ENCODE data around the gene TMEM145. TPM values are rescaled to one million over a fixed set of nuclear protein-coding genes. Genes with fewer than 3 reads are reported as not detected.
"Not testable (repeated sequence)": the region's sequence is repeated elsewhere in the genome, so short reads cannot be mapped to it uniquely, and the experiment has no call there.

Gene TMEM145
- not detected in 2 replicates for total RNA-seq

DNA sequence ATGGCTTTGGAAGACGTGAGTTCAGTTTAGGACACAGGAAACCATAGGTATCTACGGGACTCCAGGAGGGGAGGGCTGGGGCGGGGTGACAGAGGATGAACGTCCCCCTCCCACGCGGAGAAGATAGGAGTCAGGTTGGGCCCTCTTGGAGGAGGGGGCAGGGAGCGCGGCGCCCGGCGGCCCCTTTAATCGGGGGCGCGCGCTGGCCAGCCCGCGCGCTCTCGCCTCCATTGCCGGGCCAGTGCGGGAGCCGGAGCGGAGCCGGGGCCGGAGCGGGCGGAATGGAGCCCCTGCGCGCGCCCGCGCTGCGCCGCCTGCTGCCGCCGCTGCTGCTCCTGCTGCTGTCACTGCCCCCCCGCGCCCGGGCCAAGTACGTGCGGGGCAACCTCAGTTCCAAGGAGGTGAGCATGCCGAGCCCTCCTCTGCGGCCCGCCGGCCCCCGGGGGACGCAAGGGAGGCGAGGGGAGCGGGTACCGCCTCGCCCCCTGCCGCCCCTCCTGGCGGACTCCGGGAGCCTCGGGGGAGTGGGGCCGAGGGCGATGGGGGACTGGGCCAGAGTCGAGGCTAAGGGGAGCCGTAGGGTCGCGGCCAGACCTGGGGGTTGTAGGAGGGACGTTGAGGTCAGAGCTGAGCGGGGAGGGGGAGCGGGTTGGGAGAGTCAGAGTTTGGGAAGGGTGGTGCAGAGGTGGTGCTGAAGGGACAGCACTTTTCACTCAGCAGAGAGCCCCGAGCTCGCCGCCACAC is at the start of gene TMEM145:
Gene TMEM145, plus strand, starts transcription at position 214 of the 744 bp plus-strand sequence. Its CDS starts 68 bp downstream, at position 282.
- no peak for DNase-seq (ENCODE audit: low read depth, low spot score)

GRCh38 chr19:42266105-42266504 is 47.0 kb upstream of the TMEM145 start:
- not testable (repeated sequence) for DNase-seq (ENCODE audit: low read depth, low spot score)

DNA sequence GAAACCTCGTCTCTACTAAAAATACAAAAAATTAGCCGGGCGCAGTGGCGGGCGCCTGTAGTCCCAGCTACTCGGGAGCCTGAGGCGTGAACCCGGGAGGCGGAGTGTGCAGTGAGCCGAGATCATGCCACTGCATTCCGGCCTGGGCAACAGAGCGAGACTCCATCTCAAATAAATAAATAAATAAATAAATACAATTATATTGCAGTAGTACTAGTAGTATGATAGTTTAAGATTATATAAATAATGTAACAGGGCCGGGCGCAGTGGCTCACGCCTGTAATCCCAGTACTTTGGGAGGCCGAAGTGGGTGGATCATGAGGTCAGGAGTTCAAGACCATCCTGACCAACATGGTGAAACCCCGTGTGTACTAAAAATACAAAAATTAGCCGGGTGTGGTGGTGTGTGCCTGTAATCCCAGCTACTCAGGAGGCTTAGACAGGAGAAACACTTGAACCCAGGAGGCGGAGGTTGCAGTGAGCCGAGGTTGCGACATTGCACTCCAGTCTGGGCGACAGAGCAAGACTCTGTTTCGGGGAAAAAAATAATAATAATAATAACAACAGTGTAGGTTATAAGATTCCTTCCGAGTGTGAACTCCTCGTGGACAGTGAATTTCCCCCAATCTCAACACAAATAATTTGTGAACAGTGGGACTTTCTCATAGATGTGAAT is 46.0 kb upstream of the TMEM145 start:
- DNase-seq (ENCODE audit: low read depth, low spot score), result not testable (repeated sequence)

DNA sequence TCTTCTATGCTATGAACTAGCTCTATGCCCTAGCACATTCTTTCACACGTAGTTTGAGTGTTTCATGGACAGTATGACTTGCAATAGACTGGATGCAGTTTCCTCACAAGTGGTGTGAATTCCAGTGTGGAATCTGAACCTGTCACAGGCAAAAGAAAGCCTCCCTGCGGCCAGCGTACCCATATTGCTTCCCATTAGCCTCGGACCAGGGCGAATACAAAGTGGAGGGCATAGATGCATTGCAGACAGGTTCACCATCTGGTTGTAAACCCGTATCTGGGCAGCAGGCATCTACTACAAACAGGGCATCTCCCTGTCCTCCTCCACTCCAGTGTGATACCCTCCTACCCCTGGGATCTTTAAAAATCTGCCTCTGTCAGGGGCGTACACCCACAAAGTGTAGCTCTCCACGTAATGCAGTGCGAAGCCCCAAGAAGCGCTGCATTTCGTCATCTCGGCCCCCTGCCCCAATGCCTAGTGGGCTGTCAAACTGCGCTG is 45.4 kb upstream of the TMEM145 start:
- no peak for DNase-seq (ENCODE audit: low read depth, low spot score)

DNA sequence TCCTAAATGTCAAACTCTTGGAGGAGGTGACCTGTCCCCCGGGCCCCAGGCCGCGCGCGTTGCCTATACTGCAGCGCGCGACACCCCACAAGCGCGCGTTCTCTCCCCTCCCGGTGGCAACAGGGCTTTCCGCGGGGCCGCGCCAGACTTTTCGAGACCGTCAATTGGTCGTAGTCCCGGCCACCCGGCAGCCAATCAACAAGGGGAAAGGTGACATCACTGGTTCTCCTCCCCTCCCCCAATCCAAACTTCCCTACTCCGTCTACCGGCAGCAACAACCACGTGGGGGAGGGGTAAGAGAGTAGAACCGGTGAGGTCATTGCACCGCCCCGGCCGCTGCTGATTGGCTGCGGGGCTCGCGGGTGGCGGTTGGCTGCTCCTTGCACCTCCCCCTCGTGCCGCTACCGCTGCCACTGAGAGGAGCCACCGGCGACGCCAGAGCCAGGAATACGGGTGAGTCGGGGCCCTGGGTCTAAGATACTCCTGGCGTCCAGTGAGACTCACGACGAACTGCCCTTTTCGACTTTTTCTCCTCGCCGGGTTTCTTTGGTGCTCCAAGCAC is 44.9 kb upstream of the TMEM145 start:
- peak; percentile 99 for DNase-seq (ENCODE audit: low read depth, low spot score)

DNA sequence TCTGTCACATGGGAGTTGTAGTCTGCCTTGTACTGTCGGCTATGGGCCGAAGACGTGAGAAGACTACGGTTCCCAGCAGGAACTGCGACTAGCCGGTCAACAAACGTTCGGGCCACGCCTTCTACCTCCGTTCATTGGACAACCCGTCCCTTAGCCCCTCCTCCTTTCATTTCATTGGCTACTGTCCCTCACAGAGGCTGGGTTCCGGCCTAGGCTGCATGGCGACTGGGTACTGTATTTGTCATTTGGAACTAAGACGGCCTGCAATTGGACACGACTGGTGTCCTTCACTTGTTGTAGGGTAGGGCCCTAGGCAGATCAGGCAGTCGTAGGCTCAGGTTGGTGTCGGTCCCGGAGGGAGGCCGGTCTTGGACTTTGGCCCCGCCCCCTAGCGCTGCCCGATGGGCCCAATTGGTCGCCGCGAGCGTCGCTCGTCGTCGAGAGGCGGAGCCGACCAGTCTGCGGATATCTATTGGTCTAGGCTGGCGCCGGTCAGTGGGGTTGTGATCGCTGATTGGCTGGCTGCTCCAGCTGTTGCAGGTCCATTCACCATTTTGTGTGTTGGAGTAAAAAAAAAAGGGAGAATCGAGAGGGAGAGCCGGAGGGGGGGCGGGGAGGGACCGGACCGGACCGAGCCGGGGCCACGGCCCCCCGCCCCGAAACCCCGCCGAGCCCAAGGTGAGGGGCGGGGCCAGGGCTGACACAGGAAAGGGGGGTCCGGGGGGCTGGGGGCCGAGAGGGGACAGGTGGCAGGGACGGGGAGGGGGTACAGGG is 44.2 kb upstream of the TMEM145 start, which contains the start of gene CIC:
Gene CIC, plus strand, starts transcription at position 549 of the 774 bp plus-strand sequence. CDS start 2,532 bp downstream, outside the sequence.
- peak; percentile 100 for DNase-seq (ENCODE audit: low read depth, low spot score)

- no peak for DNase-seq (ENCODE audit: low read depth, low spot score)
Observed at GRCh38 chr19:42269478-42270345, 43.4 kb upstream of the TMEM145 start.

DNA sequence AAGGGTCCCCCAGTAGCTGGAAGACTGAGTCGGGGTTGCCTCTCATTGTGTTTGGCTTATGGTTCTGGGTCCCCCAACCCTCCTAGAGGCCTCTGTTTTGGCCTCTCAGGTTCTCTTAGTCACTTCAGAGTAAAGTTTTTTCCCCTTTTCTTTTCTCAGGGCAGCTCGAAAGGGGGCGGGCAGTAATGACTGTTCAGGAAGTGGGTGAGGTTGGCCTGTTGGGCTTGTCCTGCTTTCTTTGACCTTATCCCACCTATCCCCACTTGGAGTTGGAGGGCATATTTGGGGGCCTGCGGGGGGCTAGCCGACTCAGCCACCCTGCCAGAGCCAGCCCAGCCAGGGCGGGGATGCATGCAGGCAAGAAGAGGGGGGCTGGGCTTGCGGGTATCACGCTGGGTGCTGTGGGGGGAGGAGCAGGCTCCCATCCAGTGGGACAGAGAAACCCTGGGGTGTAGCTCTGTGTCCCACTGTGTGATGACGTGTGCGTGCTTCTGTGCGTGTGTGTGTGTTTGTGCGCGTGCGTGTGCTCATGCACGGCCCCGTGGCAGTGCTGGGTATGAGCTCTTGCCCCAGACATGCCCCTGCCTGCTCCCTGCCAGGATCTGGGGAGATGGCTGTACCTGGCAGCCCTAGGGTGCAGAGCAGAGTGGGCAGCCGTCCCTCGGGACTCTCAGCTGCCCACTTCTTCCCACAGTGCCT is 42.6 kb upstream of the TMEM145 start:
- DNase-seq (ENCODE audit: low read depth, low spot score), result no peak

DNA sequence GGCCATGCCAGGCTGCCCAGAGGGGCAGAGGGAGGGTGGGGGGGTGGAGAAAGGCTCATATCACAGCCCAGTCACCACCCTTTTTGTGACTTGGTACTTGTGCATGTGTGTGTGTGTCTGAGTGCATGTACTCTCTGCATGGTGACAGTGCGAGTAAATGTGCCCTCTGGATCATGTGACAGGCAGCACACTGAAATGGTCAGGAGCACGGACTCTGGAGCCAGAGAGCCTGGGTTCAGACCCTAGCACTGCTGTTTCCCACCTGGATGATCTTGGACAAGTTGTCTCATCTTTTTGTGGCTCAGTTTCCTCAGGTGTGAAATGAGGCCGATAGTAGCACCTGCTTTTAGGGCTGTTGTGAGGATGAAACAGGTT is 42.1 kb upstream of the TMEM145 start:
- no peak for DNase-seq (ENCODE audit: low read depth, low spot score)

DNA sequence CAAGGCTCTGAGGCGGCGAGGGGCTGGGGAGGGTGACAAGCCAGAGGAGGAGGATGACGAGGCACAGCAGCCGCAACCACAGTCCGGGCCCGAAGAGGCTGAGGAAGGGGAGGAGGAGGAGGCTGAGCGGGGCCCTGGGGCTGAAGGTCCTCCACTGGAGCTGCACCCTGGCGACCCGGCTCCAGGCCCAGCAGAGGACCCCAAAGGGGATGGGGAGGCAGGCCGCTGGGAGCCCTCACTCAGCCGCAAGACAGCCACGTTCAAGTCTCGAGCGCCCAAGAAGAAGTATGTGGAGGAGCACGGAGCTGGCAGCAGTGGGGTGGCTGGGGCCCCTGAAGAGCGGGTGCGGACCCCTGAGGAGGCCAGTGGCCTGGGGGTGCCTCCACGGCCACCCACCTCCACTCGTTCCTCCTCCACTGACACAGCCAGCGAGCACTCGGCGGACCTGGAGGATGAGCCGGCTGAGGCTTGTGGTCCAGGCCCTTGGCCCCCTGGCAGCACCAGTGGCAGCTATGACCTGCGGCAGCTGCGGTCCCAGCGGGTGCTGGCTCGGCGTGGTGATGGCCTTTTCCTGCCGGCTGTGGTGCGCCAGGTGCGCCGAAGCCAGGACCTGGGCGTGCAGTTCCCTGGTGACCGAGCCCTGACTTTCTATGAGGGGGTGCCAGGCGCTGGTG is 41.1 kb upstream of the TMEM145 start:
- DNase-seq (ENCODE audit: low read depth, low spot score), result no peak

DNA sequence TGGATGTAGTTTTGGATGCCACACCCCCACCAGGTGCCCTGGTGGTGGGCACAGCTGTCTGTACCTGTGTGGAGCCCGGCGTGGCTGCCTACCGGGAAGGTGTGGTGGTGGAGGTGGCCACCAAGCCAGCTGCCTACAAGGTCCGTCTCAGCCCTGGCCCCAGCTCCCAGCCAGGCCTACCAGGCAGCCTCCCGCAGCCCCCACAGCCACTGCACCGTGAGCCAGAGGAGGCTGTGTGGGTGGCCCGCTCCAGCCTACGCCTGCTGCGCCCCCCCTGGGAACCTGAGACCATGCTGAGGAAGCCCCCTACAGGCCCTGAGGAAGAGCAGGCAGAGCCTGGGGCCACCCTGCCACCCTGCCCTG is 40.6 kb upstream of the TMEM145 start:
- no peak for DNase-seq (ENCODE audit: low read depth, low spot score)

- DNase-seq (ENCODE audit: low read depth, low spot score), result no peak
Observed at GRCh38 chr19:42272989-42273406, 40.1 kb upstream of the TMEM145 start.

- no peak for DNase-seq (ENCODE audit: low read depth, low spot score)
Observed at GRCh38 chr19:42273407-42274064, 39.6 kb upstream of the TMEM145 start.

DNA sequence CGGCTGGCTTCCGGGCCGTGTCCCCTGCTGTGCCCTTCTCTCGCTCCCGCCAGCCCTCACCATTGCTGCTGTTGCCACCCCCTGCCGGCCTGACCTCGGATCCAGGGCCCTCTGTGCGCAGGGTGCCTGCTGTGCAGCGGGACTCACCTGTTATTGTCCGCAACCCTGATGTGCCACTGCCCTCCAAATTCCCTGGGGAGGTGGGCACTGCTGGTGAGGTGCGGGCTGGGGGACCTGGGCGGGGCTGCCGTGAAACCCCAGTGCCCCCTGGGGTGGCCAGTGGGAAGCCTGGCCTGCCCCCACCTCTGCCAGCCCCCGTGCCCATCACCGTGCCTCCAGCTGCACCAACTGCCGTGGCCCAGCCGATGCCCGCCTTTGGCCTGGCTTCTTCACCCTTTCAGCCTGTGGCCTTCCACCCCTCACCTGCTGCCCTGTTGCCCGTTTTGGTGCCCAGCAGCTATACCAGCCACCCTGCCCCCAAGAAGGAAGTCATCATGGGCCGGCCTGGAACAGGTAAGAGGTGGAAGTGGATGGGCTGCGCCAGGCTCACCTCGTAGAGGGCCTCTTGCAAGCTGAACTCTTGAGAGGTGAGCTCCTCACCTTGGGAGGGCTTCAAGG is 38.9 kb upstream of the TMEM145 start:
- no peak for DNase-seq (ENCODE audit: low read depth, low spot score)

DNA sequence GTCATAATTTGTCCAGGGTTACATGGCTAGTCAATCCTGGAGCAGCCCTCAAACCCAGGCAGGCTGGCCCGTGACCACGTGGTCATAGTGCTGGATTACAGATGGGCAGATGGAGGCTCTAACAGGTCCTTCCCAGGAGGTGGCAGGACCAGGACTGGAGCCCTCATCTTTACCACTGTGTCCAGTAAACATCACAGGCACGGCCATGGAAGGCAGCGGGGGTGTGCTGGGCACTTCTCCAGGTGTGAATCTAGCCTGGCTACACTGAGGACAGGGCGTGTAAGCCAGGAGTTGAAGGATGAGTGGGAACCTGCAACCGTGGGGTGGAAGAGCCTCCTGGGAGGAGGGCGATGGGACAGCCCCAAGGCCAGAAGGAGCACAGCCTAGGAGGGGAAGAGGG is 38.0 kb upstream of the TMEM145 start:
- no peak for DNase-seq (ENCODE audit: low read depth, low spot score)

DNA sequence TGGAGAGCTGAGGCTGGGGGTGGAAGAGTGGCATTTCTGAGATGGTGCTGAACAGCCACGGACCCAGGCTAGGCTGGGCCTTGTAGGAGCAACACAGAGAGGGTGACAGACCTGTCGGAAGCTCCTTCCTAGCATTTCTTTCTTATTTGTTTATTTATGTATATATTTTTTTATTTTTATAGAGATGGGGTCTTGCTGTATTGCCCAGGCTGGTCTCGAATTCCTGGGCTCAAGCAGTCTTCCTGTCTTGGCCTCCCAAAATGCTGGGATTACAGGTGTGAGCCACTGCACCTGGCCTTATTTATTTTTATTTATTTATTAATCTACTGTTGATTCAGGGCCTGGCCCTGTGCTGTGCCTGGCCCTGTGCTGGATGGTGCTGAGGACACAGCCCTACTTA is 37.6 kb upstream of the TMEM145 start:
- DNase-seq (ENCODE audit: low read depth, low spot score), result no peak

DNA sequence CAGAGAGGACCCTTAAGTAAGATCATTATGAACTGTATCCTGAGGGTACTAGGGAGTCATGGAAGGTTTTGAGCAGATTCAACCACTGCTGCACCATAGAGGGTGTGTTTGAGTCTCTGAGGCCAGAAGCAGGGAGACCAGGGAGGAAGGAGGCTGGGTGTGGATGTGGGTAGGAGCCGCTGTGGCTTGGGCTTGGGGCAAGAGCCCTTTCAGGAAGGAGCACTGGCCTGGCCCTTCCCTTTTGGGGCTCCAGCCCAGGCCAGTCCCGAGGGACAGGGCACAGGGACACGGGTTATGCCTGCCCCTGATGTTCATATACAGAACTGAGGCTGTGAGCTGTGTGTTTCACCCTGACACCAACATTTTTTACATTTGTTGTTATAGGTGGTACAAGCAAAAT is 36.8 kb upstream of the TMEM145 start:
- no peak for DNase-seq (ENCODE audit: low read depth, low spot score)

DNA sequence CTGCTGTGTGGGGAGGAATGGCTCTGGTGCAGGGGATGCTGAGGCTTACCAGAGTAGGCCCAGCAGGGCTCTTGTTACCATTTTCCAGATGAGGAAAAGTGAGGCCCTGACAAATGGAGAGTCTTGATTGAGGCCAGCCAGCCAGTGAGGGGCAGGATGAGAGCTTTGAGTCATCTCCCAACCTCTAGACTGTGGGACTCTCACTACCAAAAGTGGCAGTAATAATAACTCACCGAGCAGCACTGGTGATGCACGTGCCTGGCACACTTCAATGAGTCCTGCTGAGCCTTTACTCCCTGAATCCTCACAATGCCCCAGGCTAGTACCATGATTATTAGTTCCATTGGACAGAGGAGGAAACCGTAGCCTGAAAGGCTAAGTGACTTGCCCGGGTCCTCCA is 36.3 kb upstream of the TMEM145 start:
- DNase-seq (ENCODE audit: low read depth, low spot score), result no peak
